ENCODE measurements around the gene TIGIT. TPM values are rescaled to one million over a fixed set of nuclear protein-coding genes. Genes with fewer than 3 reads are reported as not detected.

TIGIT gene
- total RNA-seq, 1 donor from 2014 or later: not detected

- Histone ChIP-seq H3K36me3 (ENCODE audit: control insufficient read depth in 3 of 3, insufficient read depth in 3 of 3, low read length in 3 of 3) (peaks cover 5 to 16% (median 13%) of the 10 kb centered on the region in 3 donors), H3K4me3 (ENCODE audit: low read length in 3 of 3) (no peak overlapping the region), H3K27ac (ENCODE audit: low read depth, low read length) (no peak overlapping the region), H3K4me1 (ENCODE audit: control insufficient read depth in 3 of 3, insufficient read depth in 3 of 3, low read length in 3 of 3) (peaks cover 0 to 7% (median 0%) of the 10 kb centered on the region in 3 donors), H3K27me3 (ENCODE audit: control insufficient read depth in 3 of 3, insufficient read depth in 3 of 3, low read length in 3 of 3) (no peaks in the 10 kb centered on the region), H3K9me3 (ENCODE audit: control insufficient read depth in 3 of 3, low read length in 3 of 3) (no peaks in the 10 kb centered on the region), H3K9ac (ENCODE audit: low read depth in 1 of 3, low read length in 3 of 3) (no peak overlapping the region)
Measured at GRCh38 chr3:114338651-114339357, 45.0 kb downstream of the TIGIT start.

- Histone ChIP-seq H3K9ac (ENCODE audit: low read depth in 1 of 3, low read length in 3 of 3) (no peak overlapping the region), H3K4me3 (ENCODE audit: low read length in 3 of 3) (no peak overlapping the region), H3K4me1 (ENCODE audit: control insufficient read depth in 3 of 3, insufficient read depth in 3 of 3, low read length in 3 of 3) (peaks cover 0 to 3% (median 0%) of the 10 kb centered on the region in 3 donors), H3K36me3 (ENCODE audit: control insufficient read depth in 3 of 3, insufficient read depth in 3 of 3, low read length in 3 of 3) (peaks cover 6 to 17% (median 6%) of the 10 kb centered on the region in 3 donors), H3K27me3 (ENCODE audit: control insufficient read depth in 3 of 3, insufficient read depth in 3 of 3, low read length in 3 of 3) (no peaks in the 10 kb centered on the region), H3K27ac (ENCODE audit: low read depth, low read length) (no peak overlapping the region), H3K9me3 (ENCODE audit: control insufficient read depth in 3 of 3, low read length in 3 of 3) (no peaks in the 10 kb centered on the region)
Measured at GRCh38 chr3:114344492-114344891, 50.7 kb downstream of the TIGIT start.

GRCh38 chr3:114350271-114350670 lies 56.4 kb downstream of the TIGIT start:
- no peaks in the 10 kb centered on the region for H3K27me3 ChIP-seq (ENCODE audit: control insufficient read depth in 3 of 3, insufficient read depth in 3 of 3, low read length in 3 of 3)
- no peak overlapping the region for H3K4me3 ChIP-seq (ENCODE audit: low read length in 3 of 3)
- no peak overlapping the region for H3K27ac ChIP-seq (ENCODE audit: low read depth, low read length)
- H3K9ac ChIP-seq (ENCODE audit: low read depth in 1 of 3, low read length in 3 of 3): no peak overlapping the region
- H3K4me1 ChIP-seq (ENCODE audit: control insufficient read depth in 3 of 3, insufficient read depth in 3 of 3, low read length in 3 of 3): no peaks in the 10 kb centered on the region
- H3K9me3 ChIP-seq (ENCODE audit: control insufficient read depth in 3 of 3, low read length in 3 of 3): peaks cover 0 to 2% (median 2%) of the 10 kb centered on the region in 3 donors
- H3K36me3 ChIP-seq (ENCODE audit: control insufficient read depth in 3 of 3, insufficient read depth in 3 of 3, low read length in 3 of 3): peaks cover 27 to 38% (median 27%) of the 10 kb centered on the region in 3 donors

GRCh38 chr3:114350690-114351089 lies 56.9 kb downstream of the TIGIT start:
- Histone ChIP-seq H3K4me3 (ENCODE audit: low read length in 3 of 3) (no peak overlapping the region), H3K9me3 (ENCODE audit: control insufficient read depth in 3 of 3, low read length in 3 of 3) (peaks cover 0 to 2% (median 2%) of the 10 kb centered on the region in 3 donors), H3K9ac (ENCODE audit: low read depth in 1 of 3, low read length in 3 of 3) (no peak overlapping the region), H3K27ac (ENCODE audit: low read depth, low read length) (no peak overlapping the region), H3K27me3 (ENCODE audit: control insufficient read depth in 3 of 3, insufficient read depth in 3 of 3, low read length in 3 of 3) (no peaks in the 10 kb centered on the region), H3K36me3 (ENCODE audit: control insufficient read depth in 3 of 3, insufficient read depth in 3 of 3, low read length in 3 of 3) (peaks cover 27 to 38% (median 27%) of the 10 kb centered on the region in 3 donors), H3K4me1 (ENCODE audit: control insufficient read depth in 3 of 3, insufficient read depth in 3 of 3, low read length in 3 of 3) (no peaks in the 10 kb centered on the region)

DNA sequence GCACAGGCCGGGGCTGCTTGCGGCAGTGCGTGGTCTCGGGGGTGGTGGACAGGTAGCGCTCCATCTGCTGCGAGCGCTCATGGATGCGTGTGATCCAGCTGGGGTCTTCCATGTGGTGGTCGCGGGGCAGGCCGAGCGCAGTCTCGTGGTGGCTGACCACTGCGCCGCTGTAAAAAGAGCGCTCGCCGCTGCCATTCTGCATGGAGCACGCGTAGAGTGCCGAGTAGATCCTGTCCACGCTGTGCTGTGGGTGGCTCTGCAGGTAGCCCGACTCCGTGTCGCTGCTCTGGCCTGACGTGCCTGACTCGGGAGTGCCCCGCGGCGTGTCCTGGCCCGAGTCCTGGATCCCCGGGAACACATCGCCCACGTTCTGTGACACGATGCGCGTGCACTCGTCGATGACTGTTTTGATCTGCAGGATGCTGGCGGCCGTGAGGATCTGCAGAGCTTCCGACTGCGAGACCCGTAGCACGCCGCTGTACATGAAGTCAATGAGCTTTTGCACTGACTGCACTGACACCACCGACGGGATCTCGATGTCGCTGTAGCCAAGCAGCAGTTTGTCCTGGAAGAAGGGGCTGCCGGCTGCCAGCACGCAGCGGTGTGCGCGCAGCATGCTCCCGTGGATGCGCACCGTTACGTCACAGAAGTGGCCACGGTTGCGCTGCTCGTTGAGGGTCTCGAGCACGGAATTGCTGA lies 57.4 kb downstream of the TIGIT start:
- Histone ChIP-seq H3K36me3 (ENCODE audit: control insufficient read depth in 3 of 3, insufficient read depth in 3 of 3, low read length in 3 of 3) (peaks cover 27 to 38% (median 27%) of the 10 kb centered on the region in 3 donors), H3K4me3 (ENCODE audit: low read length in 3 of 3) (no peak overlapping the region), H3K9ac (ENCODE audit: low read depth in 1 of 3, low read length in 3 of 3) (no peak overlapping the region), H3K4me1 (ENCODE audit: control insufficient read depth in 3 of 3, insufficient read depth in 3 of 3, low read length in 3 of 3) (peaks cover 0 to 4% (median 0%) of the 10 kb centered on the region in 3 donors), H3K27me3 (ENCODE audit: control insufficient read depth in 3 of 3, insufficient read depth in 3 of 3, low read length in 3 of 3) (no peaks in the 10 kb centered on the region), H3K27ac (ENCODE audit: low read depth, low read length) (no peak overlapping the region), H3K9me3 (ENCODE audit: control insufficient read depth in 3 of 3, low read length in 3 of 3) (peaks cover 0 to 2% (median 2%) of the 10 kb centered on the region in 3 donors)

DNA sequence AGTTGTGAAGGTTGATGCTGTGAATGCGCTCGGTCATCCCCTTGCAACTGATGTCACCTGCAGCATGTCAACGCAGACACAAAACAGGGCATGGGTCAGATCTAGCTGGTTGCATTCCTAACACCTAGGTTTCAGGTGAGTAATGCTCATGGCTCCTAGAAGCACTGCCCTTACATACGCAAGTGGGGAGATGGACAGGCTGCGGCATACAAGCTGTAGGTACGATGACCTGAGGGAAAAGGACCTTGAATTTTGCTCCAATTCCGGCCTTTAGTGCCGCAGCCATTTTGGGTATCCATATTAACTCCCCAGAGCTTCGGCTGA lies 58.0 kb downstream of the TIGIT start:
- H3K4me1 ChIP-seq (ENCODE audit: control insufficient read depth in 3 of 3, insufficient read depth in 3 of 3, low read length in 3 of 3): peaks cover 0 to 4% (median 4%) of the 10 kb centered on the region in 3 donors
- no peak overlapping the region for H3K9ac ChIP-seq (ENCODE audit: low read depth in 1 of 3, low read length in 3 of 3)
- H3K27me3 ChIP-seq (ENCODE audit: control insufficient read depth in 3 of 3, insufficient read depth in 3 of 3, low read length in 3 of 3): no peaks in the 10 kb centered on the region
- H3K9me3 ChIP-seq (ENCODE audit: control insufficient read depth in 3 of 3, low read length in 3 of 3): peaks cover 0 to 2% (median 2%) of the 10 kb centered on the region in 3 donors
- peaks cover 27 to 38% (median 27%) of the 10 kb centered on the region in 3 donors for H3K36me3 ChIP-seq (ENCODE audit: control insufficient read depth in 3 of 3, insufficient read depth in 3 of 3, low read length in 3 of 3)
- no peak overlapping the region for H3K4me3 ChIP-seq (ENCODE audit: low read length in 3 of 3)
- no peak overlapping the region for H3K27ac ChIP-seq (ENCODE audit: low read depth, low read length)

- H3K36me3 ChIP-seq (ENCODE audit: control insufficient read depth in 3 of 3, insufficient read depth in 3 of 3, low read length in 3 of 3): peaks cover 13 to 14% (median 13%) of the 10 kb centered on the region in 3 donors
- H3K4me3 ChIP-seq (ENCODE audit: low read length in 3 of 3): no peak overlapping the region
- H3K27ac ChIP-seq (ENCODE audit: low read depth, low read length): no peak overlapping the region
- H3K9me3 ChIP-seq (ENCODE audit: control insufficient read depth in 3 of 3, low read length in 3 of 3): peaks cover 0 to 2% (median 2%) of the 10 kb centered on the region in 3 donors
- H3K27me3 ChIP-seq (ENCODE audit: control insufficient read depth in 3 of 3, insufficient read depth in 3 of 3, low read length in 3 of 3): no peaks in the 10 kb centered on the region
- H3K4me1 ChIP-seq (ENCODE audit: control insufficient read depth in 3 of 3, insufficient read depth in 3 of 3, low read length in 3 of 3): peaks cover 0 to 5% (median 4%) of the 10 kb centered on the region in 3 donors
- H3K9ac ChIP-seq (ENCODE audit: low read depth in 1 of 3, low read length in 3 of 3): no peak overlapping the region
Measured at GRCh38 chr3:114355653-114356052, 61.8 kb downstream of the TIGIT start.

- Histone ChIP-seq H3K9me3 (ENCODE audit: control insufficient read depth in 3 of 3, low read length in 3 of 3) (peaks cover 0 to 2% (median 2%) of the 10 kb centered on the region in 3 donors), H3K4me3 (ENCODE audit: low read length in 3 of 3) (no peak overlapping the region), H3K27ac (ENCODE audit: low read depth, low read length) (no peak overlapping the region), H3K36me3 (ENCODE audit: control insufficient read depth in 3 of 3, insufficient read depth in 3 of 3, low read length in 3 of 3) (peaks cover 8 to 10% (median 9%) of the 10 kb centered on the region in 3 donors), H3K27me3 (ENCODE audit: control insufficient read depth in 3 of 3, insufficient read depth in 3 of 3, low read length in 3 of 3) (no peaks in the 10 kb centered on the region), H3K9ac (ENCODE audit: low read depth in 1 of 3, low read length in 3 of 3) (no peak overlapping the region), H3K4me1 (ENCODE audit: control insufficient read depth in 3 of 3, insufficient read depth in 3 of 3, low read length in 3 of 3) (peaks cover 0 to 5% (median 4%) of the 10 kb centered on the region in 3 donors)
Measured at GRCh38 chr3:114356066-114356465, 62.2 kb downstream of the TIGIT start.

GRCh38 chr3:114356525-114356924 lies 62.7 kb downstream of the TIGIT start:
- H3K9ac ChIP-seq (ENCODE audit: low read depth in 1 of 3, low read length in 3 of 3): no peak overlapping the region
- H3K4me3 ChIP-seq (ENCODE audit: low read length in 3 of 3): no peak overlapping the region
- H3K27me3 ChIP-seq (ENCODE audit: control insufficient read depth in 3 of 3, insufficient read depth in 3 of 3, low read length in 3 of 3): no peaks in the 10 kb centered on the region
- H3K4me1 ChIP-seq (ENCODE audit: control insufficient read depth in 3 of 3, insufficient read depth in 3 of 3, low read length in 3 of 3): peaks cover 0 to 5% (median 4%) of the 10 kb centered on the region in 3 donors
- peaks cover 4 to 6% (median 4%) of the 10 kb centered on the region in 3 donors for H3K36me3 ChIP-seq (ENCODE audit: control insufficient read depth in 3 of 3, insufficient read depth in 3 of 3, low read length in 3 of 3)
- H3K27ac ChIP-seq (ENCODE audit: low read depth, low read length): no peak overlapping the region
- peaks cover 0 to 2% (median under 1%) of the 10 kb centered on the region in 3 donors for H3K9me3 ChIP-seq (ENCODE audit: control insufficient read depth in 3 of 3, low read length in 3 of 3)
